Right atrium auricular region (tissue), 2 donors: ENCODE data around the gene PCNX1. TPM values are rescaled to one million over a fixed set of nuclear protein-coding genes. Genes with fewer than 3 reads are reported as not detected.
"Not testable (repeated sequence)": the region's sequence is repeated elsewhere in the genome, so short reads cannot be mapped to it uniquely, and the experiment has no call there.

ENCODE experiments used
- DNase-seq: peaks from one replicate; pipeline ENCODE4 v3.0.0-alpha.2; 2019; ENCODE audit warnings: low spot score
- H3K27ac ChIP-seq, 2 donors: fragments of 200-600 bp; sonication (generic); 1 replicate in 1 of 2; 2 replicates in 1 of 2; pipeline ENCODE4 v1.5.1; 2016 to 2019
- H3K27me3 ChIP-seq, 2 donors: fragments of 200-600 bp; sonication (generic); one replicate each; pipeline versions ENCODE4 v1.5.1 to v1.6.0; 2017 to 2019
- H3K36me3 ChIP-seq: fragments of 200-600 bp; sonication (generic); one replicate; pipeline ENCODE4 v1.5.1; 2016
- H3K4me1 ChIP-seq, 2 donors: fragments of 200-600 bp; sonication (generic); one replicate each; pipeline versions ENCODE4 v1.5.1 to v1.6.0; 2017 to 2019
- H3K4me3 ChIP-seq, 2 donors: fragments of 200-600 bp; sonication (generic); 1 replicate in 1 of 2; 2 replicates in 1 of 2; pipeline ENCODE4 v1.5.1; 2017 to 2019; ENCODE audit warnings: mild to moderate bottlenecking in 1 of 2, moderate library complexity in 1 of 2
- H3K9me3 ChIP-seq, 2 donors: fragments of 200-600 bp; sonication (generic); one replicate each; pipeline ENCODE4 v1.5.1; 2019
- CTCF ChIP-seq, 2 donors: fragments of 200-600 bp; sonication (generic); IDR thresholded peaks; one replicate each; pipeline ENCODE4 v1.5.1; 2019; ENCODE audit warnings: antibody characterized with exemption in 2 of 2
- total RNA-seq, 2 donors: library from RNA; depleted of rRNA; stranded (reverse); fragments of >200 nt; gene quantifications; one replicate each; pipeline ENCODE4 v1.1.0, GENCODE V29; 2016

The PCNX1 gene
- total RNA-seq, 2 donors from 2014 or later = 36.4 to 39.2 TPM

- no peaks in the 10 kb centered on the region for H3K36me3 ChIP-seq
- DNase-seq = no peak
- no peak for TF ChIP-seq CTCF (IDR thresholded peaks at IDR 0.05)
- no peak overlapping the region for H3K4me3 ChIP-seq
- no peaks in the 10 kb centered on the region for H3K4me1 ChIP-seq
- no peaks in the 10 kb centered on the region for H3K27me3 ChIP-seq
- H3K27ac ChIP-seq = no peak overlapping the region
- H3K9me3 ChIP-seq = no peaks in the 10 kb centered on the region
Measured at GRCh38 chr14:71140157-71140556, 232.9 kb downstream of the PCNX1 start.

- Histone ChIP-seq H3K9me3 (no peaks in the 10 kb centered on the region), H3K4me1 (no peaks in the 10 kb centered on the region), H3K27ac (no peak overlapping the region), H3K27me3 (no peaks in the 10 kb centered on the region), H3K4me3 (no peak overlapping the region), H3K36me3 (no peaks in the 10 kb centered on the region)
- no peak for TF ChIP-seq CTCF (IDR thresholded peaks at IDR 0.05)
- no peak for DNase-seq
Measured at GRCh38 chr14:71141701-71142374, 234.6 kb downstream of the PCNX1 start.

- H3K9me3 ChIP-seq = no peaks in the 10 kb centered on the region
- DNase-seq = no peak
- no peak for TF ChIP-seq CTCF (IDR thresholded peaks at IDR 0.05)
- no peak overlapping the region for H3K27ac ChIP-seq
- no peaks in the 10 kb centered on the region for H3K4me1 ChIP-seq
- H3K4me3 ChIP-seq = no peak overlapping the region
- H3K27me3 ChIP-seq = no peaks in the 10 kb centered on the region
- H3K36me3 ChIP-seq = no peaks in the 10 kb centered on the region
Measured at GRCh38 chr14:71142375-71143038, 235.2 kb downstream of the PCNX1 start.

GRCh38 chr14:71143381-71144290 is 236.4 kb downstream of the PCNX1 start:
- Histone ChIP-seq H3K27me3 (no peaks in the 10 kb centered on the region), H3K4me3 (no peak overlapping the region), H3K9me3 (no peaks in the 10 kb centered on the region), H3K27ac (no peak overlapping the region), H3K4me1 (no peaks in the 10 kb centered on the region), H3K36me3 (no peaks in the 10 kb centered on the region)
- no peak for DNase-seq
- no peak for TF ChIP-seq CTCF (IDR thresholded peaks at IDR 0.05)

- not testable (repeated sequence) for DNase-seq, H3K4me1 ChIP-seq, H3K27me3 ChIP-seq, H3K27ac ChIP-seq, H3K4me3 ChIP-seq, H3K36me3 ChIP-seq
- H3K9me3 ChIP-seq = peaks cover 10 to 15% of the 10 kb centered on the region in 2 donors
Measured at GRCh38 chr14:71147335-71147734, 240.1 kb downstream of the PCNX1 start.

GRCh38 chr14:71148627-71149026 is 241.4 kb downstream of the PCNX1 start:
- H3K4me3 ChIP-seq = no peak overlapping the region
- no peak for DNase-seq
- H3K36me3 ChIP-seq = no peaks in the 10 kb centered on the region
- H3K27ac ChIP-seq = no peak overlapping the region
- TF ChIP-seq CTCF (IDR thresholded peaks at IDR 0.05) = no peak
- H3K27me3 ChIP-seq = no peaks in the 10 kb centered on the region
- no peaks in the 10 kb centered on the region for H3K4me1 ChIP-seq
- peaks cover 10 to 15% of the 10 kb centered on the region in 2 donors for H3K9me3 ChIP-seq
